ENCODE data around the gene SERPINB2. TPM values are rescaled to one million over a fixed set of nuclear protein-coding genes. Genes with fewer than 3 reads are reported as not detected.

Gene SERPINB2
- total RNA-seq, 1 donor from 2014 or later: not detected

DNA sequence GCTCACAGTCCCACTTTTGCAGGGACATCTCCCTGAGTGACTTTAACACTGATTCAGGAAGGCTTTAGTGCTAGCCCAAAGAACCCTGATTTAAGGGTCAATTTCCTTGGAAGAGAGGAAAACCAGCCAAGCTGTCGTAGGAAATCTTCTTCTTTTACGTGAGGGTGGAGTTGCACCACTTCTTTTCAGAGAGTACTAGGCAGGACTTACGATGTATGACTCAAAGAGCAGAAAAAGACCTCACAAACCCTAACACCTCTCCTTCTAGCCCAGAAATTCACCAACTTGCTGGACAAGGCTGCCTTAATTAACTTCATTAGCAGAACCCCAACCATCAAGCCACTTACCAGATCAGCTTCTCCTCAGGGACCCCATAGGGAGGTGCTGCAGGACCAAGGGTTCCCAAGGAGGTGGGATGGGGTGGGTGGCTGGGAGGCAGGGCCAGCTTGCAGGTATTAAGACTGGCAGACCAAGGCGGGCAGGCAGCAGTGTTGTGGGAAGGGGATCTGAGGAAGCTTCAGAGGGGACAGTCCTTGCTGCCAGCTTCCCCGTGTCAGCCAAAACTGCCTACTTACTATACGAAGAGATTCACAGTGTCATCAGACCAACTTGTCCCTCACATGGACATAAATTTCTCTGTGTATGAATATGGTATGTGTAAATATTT, 6.7 kb downstream of the SERPINB2 start:
- no peaks in the 10 kb centered on the region for H3K36me3 Mint-ChIP-seq (ENCODE audit: low read depth)
- H3K27ac Mint-ChIP-seq: no peak overlapping the region
- no peaks in the 10 kb centered on the region for H3K4me1 Mint-ChIP-seq (ENCODE audit: low read depth)
- no peak for DNase-seq (ENCODE audit: low spot score)
- no peak overlapping the region for H3K4me3 Mint-ChIP-seq
- H3K9me3 Mint-ChIP-seq: no peaks in the 10 kb centered on the region
- intact Hi-C loops (cut with micrococcal nuclease): no loop called here
- H3K27me3 Mint-ChIP-seq (ENCODE audit: insufficient read depth): peaks cover 2% of the 10 kb centered on the region

GRCh38 chr18:63895190-63895589, 7.7 kb downstream of the SERPINB2 start:
- H3K9me3 Mint-ChIP-seq: no peaks in the 10 kb centered on the region
- DNase-seq (ENCODE audit: low spot score): no peak
- peaks cover 2% of the 10 kb centered on the region for H3K27me3 Mint-ChIP-seq (ENCODE audit: insufficient read depth)
- no peak overlapping the region for H3K27ac Mint-ChIP-seq
- H3K36me3 Mint-ChIP-seq (ENCODE audit: low read depth): no peaks in the 10 kb centered on the region
- no peaks in the 10 kb centered on the region for H3K4me1 Mint-ChIP-seq (ENCODE audit: low read depth)
- intact Hi-C loops (cut with micrococcal nuclease): no loop called here
- no peak overlapping the region for H3K4me3 Mint-ChIP-seq

- DNase-seq (ENCODE audit: low spot score): no peak
- peaks cover 8% of the 10 kb centered on the region for H3K27me3 Mint-ChIP-seq (ENCODE audit: insufficient read depth)
- no peak overlapping the region for H3K4me3 Mint-ChIP-seq
- intact Hi-C loops (cut with micrococcal nuclease): no loop called here
- H3K27ac Mint-ChIP-seq: no peak overlapping the region
- H3K4me1 Mint-ChIP-seq (ENCODE audit: low read depth): no peaks in the 10 kb centered on the region
- H3K9me3 Mint-ChIP-seq: no peaks in the 10 kb centered on the region
- H3K36me3 Mint-ChIP-seq (ENCODE audit: low read depth): no peaks in the 10 kb centered on the region
Measured at GRCh38 chr18:63897072-63897471, 9.6 kb downstream of the SERPINB2 start.

GRCh38 chr18:63899206-63899605, 11.7 kb downstream of the SERPINB2 start:
- Mint-ChIP-seq H3K27ac (no peak overlapping the region), H3K4me3 (no peak overlapping the region), H3K36me3 (ENCODE audit: low read depth) (no peaks in the 10 kb centered on the region), H3K9me3 (no peaks in the 10 kb centered on the region), H3K27me3 (ENCODE audit: insufficient read depth) (peaks cover 19% of the 10 kb centered on the region), H3K4me1 (ENCODE audit: low read depth) (no peaks in the 10 kb centered on the region)
- no peak for DNase-seq (ENCODE audit: low spot score)
- intact Hi-C loops (cut with micrococcal nuclease): no loop called here

DNA sequence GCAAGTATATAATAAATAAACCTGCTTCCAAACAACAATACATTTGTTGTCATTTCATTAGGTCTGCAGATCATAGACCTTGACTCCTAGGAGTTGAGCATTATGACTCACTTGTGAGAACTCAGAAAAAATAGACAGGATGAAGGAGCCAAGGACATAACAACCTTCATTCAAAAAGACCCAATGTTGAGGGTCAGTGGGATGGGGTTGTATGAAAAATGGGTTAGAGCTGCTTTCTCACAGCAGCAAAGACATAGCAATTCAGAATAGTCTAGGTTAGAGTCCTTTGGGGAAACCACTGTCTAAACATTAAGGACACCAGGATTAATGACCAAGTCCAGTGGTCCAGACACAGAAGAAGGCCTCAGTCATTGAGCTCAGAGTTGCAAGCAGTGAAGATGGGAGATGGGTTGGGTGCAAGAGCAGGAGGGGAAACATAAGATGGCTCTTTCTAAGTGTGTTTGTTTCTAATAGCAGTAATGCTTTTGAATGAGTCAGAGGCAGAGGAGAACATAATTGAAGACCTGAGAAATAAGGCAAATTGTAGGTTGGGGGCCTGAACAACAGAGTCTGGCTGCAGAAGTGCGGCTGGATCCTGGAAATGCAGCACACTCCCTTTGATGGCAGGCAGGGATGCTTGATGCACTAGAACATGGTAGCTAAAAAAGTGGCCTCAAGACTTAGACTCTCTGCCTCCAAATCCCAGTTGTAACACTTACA, 16.5 kb downstream of the SERPINB2 start:
- no peaks in the 10 kb centered on the region for H3K9me3 Mint-ChIP-seq
- H3K36me3 Mint-ChIP-seq (ENCODE audit: low read depth): no peaks in the 10 kb centered on the region
- intact Hi-C loops (cut with micrococcal nuclease): no loop called here
- H3K27me3 Mint-ChIP-seq (ENCODE audit: insufficient read depth): peaks cover 21% of the 10 kb centered on the region
- no peak for DNase-seq (ENCODE audit: low spot score)
- H3K4me1 Mint-ChIP-seq (ENCODE audit: low read depth): no peaks in the 10 kb centered on the region
- H3K27ac Mint-ChIP-seq: no peak overlapping the region
- H3K4me3 Mint-ChIP-seq: no peak overlapping the region

- Mint-ChIP-seq H3K27me3 (ENCODE audit: insufficient read depth) (peaks cover 21% of the 10 kb centered on the region), H3K9me3 (no peaks in the 10 kb centered on the region), H3K4me1 (ENCODE audit: low read depth) (no peaks in the 10 kb centered on the region), H3K36me3 (ENCODE audit: low read depth) (no peaks in the 10 kb centered on the region), H3K4me3 (no peak overlapping the region), H3K27ac (no peak overlapping the region)
- DNase-seq (ENCODE audit: low spot score): no peak
- intact Hi-C loops (cut with micrococcal nuclease): no loop called here
Measured at GRCh38 chr18:63904694-63905093, 17.2 kb downstream of the SERPINB2 start.

- H3K27ac Mint-ChIP-seq: no peak overlapping the region
- no peaks in the 10 kb centered on the region for H3K9me3 Mint-ChIP-seq
Measured at GRCh38 chr18:63905361-63905760, 17.9 kb downstream of the SERPINB2 start.

DNA sequence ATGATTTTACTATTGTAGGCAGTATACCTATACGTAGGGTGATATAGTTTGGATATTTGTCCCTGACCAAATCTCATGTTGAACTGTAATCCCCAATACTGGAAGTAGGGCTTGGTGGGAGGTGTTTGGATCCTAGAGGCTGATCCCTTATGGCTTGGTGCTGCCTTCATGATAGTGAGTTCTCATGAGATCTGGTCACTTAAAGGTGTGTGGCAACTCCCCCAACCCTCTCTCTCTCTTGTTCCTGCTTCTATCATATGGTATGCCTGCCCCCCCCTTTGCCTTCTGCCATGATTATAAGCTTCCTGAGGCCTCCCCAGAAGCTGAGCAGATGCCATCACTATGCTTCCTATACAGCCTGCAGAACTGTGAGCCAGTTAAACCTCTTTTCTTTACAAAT, 18.6 kb downstream of the SERPINB2 start:
- intact Hi-C loops (cut with micrococcal nuclease): no loop called here
- no peak for DNase-seq (ENCODE audit: low spot score)
- peaks cover 24% of the 10 kb centered on the region for H3K27me3 Mint-ChIP-seq (ENCODE audit: insufficient read depth)
- H3K4me1 Mint-ChIP-seq (ENCODE audit: low read depth): no peaks in the 10 kb centered on the region
- H3K27ac Mint-ChIP-seq: no peak overlapping the region
- H3K4me3 Mint-ChIP-seq: no peak overlapping the region
- H3K9me3 Mint-ChIP-seq: no peaks in the 10 kb centered on the region
- no peaks in the 10 kb centered on the region for H3K36me3 Mint-ChIP-seq (ENCODE audit: low read depth)

More at GRCh38 chr18:63905361-63905760, 17.9 kb downstream of the SERPINB2 start:
- intact Hi-C loops (cut with micrococcal nuclease): no loop called here
- peaks cover 22% of the 10 kb centered on the region for H3K27me3 Mint-ChIP-seq (ENCODE audit: insufficient read depth)
- no peaks in the 10 kb centered on the region for H3K4me1 Mint-ChIP-seq (ENCODE audit: low read depth)
- no peaks in the 10 kb centered on the region for H3K36me3 Mint-ChIP-seq (ENCODE audit: low read depth)
- H3K4me3 Mint-ChIP-seq: no peak overlapping the region
- no peak for DNase-seq (ENCODE audit: low spot score)

GRCh38 chr18:63907664-63908063, 20.2 kb downstream of the SERPINB2 start, which contains the start of gene SERPINB10:
Gene SERPINB10 (plus strand): TSS chr18:63907958. CDS start chr18:63915511, 7,553 bp downstream.
- no peak within 1 kb of the TSS for H3K4me3 Mint-ChIP-seq

GRCh38 chr18:63908858-63909257, 21.4 kb downstream of the SERPINB2 start:
- no peaks in the 10 kb centered on the region for H3K36me3 Mint-ChIP-seq (ENCODE audit: low read depth)
- no peak overlapping the region for H3K4me3 Mint-ChIP-seq
- H3K4me1 Mint-ChIP-seq (ENCODE audit: low read depth): no peaks in the 10 kb centered on the region
- intact Hi-C loops (cut with micrococcal nuclease): no loop called here
- DNase-seq (ENCODE audit: low spot score): no peak
- no peaks in the 10 kb centered on the region for H3K9me3 Mint-ChIP-seq
- no peak overlapping the region for H3K27ac Mint-ChIP-seq
- peaks cover 27% of the 10 kb centered on the region for H3K27me3 Mint-ChIP-seq (ENCODE audit: insufficient read depth)

More at GRCh38 chr18:63907664-63908063, 20.2 kb downstream of the SERPINB2 start, which contains the start of gene SERPINB10:
- Mint-ChIP-seq H3K27ac (no peak within 1 kb of the TSS), H3K9me3 (no peaks in the 10 kb centered on the region), H3K27me3 (ENCODE audit: insufficient read depth) (peaks cover 29% of the 10 kb centered on the region), H3K4me1 (ENCODE audit: low read depth) (no peaks in the 10 kb centered on the region), H3K36me3 (ENCODE audit: low read depth) (no peaks in the 10 kb centered on the region)
- intact Hi-C loops (cut with micrococcal nuclease): no loop called here
- no peak for DNase-seq (ENCODE audit: low spot score)

DNA sequence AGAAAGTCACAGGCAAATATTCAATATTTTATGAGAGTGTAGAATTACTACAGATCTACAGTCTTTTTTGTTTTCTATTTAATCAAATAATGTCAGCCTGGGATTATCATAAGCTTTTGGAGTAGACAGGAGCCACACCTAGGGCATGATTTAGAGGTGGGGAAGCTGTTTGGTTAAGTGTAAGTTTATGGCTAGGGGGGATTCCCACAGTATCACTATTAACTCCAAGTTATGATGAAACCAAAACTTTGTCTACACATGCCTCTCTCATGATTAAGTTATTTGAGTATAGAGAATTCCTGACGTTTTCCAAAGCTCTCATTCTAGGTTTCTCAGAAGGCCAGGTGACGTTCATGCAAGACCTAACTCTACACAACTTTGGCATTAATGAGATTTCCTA, 22.4 kb downstream of the SERPINB2 start:
- intact Hi-C loops (cut with micrococcal nuclease): no loop called here
- Mint-ChIP-seq H3K27ac (no peak overlapping the region), H3K4me3 (no peak overlapping the region), H3K36me3 (ENCODE audit: low read depth) (no peaks in the 10 kb centered on the region), H3K9me3 (no peaks in the 10 kb centered on the region), H3K4me1 (ENCODE audit: low read depth) (no peaks in the 10 kb centered on the region), H3K27me3 (ENCODE audit: insufficient read depth) (peaks cover 27% of the 10 kb centered on the region)
- DNase-seq (ENCODE audit: low spot score): no peak

- Mint-ChIP-seq H3K27me3 (ENCODE audit: insufficient read depth) (peaks cover 28% of the 10 kb centered on the region), H3K9me3 (no peaks in the 10 kb centered on the region), H3K4me1 (ENCODE audit: low read depth) (no peaks in the 10 kb centered on the region), H3K36me3 (ENCODE audit: low read depth) (no peaks in the 10 kb centered on the region), H3K27ac (no peak overlapping the region), H3K4me3 (no peak overlapping the region)
- intact Hi-C loops (cut with micrococcal nuclease): no loop called here
- no peak for DNase-seq (ENCODE audit: low spot score)
Measured at GRCh38 chr18:63917817-63918216, 30.3 kb downstream of the SERPINB2 start.

GRCh38 chr18:63922049-63922448, 34.5 kb downstream of the SERPINB2 start:
- H3K27ac Mint-ChIP-seq: no peak overlapping the region
- DNase-seq (ENCODE audit: low spot score): no peak
- H3K4me3 Mint-ChIP-seq: no peak overlapping the region
- intact Hi-C loops (cut with micrococcal nuclease): no loop called here
- H3K36me3 Mint-ChIP-seq (ENCODE audit: low read depth): no peaks in the 10 kb centered on the region
- H3K27me3 Mint-ChIP-seq (ENCODE audit: insufficient read depth): peaks cover 35% of the 10 kb centered on the region
- no peaks in the 10 kb centered on the region for H3K9me3 Mint-ChIP-seq
- H3K4me1 Mint-ChIP-seq (ENCODE audit: low read depth): no peaks in the 10 kb centered on the region

All from activated T-helper 1 cell treated with anti-CD3 and anti-CD28 coated beads, Interleukin-12 subunit alpha, Interleukin-12 subunit beta, Interleukin-2, Interleukin-4 antibody, amounts not matched to agents 30 ng/mL and 10 ng/mL and 1 ng/mL, durations not matched to agents 14 hours and 24 hours and 36 hours (primary cell).